Neural progenitor cell (in vitro differentiated cells): ENCODE measurements around the gene MYO6. TPM values are rescaled to one million over a fixed set of nuclear protein-coding genes. Genes with fewer than 3 reads are reported as not detected.

Experiments
- DNase-seq: peaks from one replicate; pipeline ENCODE4 v3.0.0-alpha.2; 2016; ENCODE audit warnings: low spot score
- H2AFZ ChIP-seq: fragments of 200-600 bp; sonication (generic); replicated peaks from 2 replicates; pipeline ENCODE4 v1.6.1; 2016; ENCODE audit warnings: antibody characterized with exemption
- H3F3A ChIP-seq: fragments of 200-600 bp; sonication (generic); 2 replicates; pipeline ENCODE4 v1.6.1; 2016; ENCODE audit warnings: antibody characterized with exemption, low read depth
- H3K27ac ChIP-seq: fragments of 200-600 bp; sonication (generic); 2 replicates; pipeline ENCODE4 v1.5.1; 2016; ENCODE audit warnings: mild to moderate bottlenecking
- H3K27me3 ChIP-seq: fragments of 200-600 bp; sonication (generic); 2 replicates; pipeline ENCODE4 v1.6.1; 2016; ENCODE audit warnings: mild to moderate bottlenecking, moderate library complexity
- H3K36me3 ChIP-seq: fragments of 200-600 bp; sonication (generic); 2 replicates; pipeline ENCODE4 v1.5.1; 2016
- H3K4me1 ChIP-seq: fragments of 200-600 bp; sonication (generic); 2 replicates; pipeline ENCODE4 v1.6.1; 2016; ENCODE audit warnings: mixed run types
- H3K4me2 ChIP-seq: fragments of 200-600 bp; sonication (generic); 2 replicates; pipeline ENCODE4 v1.6.1; 2016
- H3K4me3 ChIP-seq: fragments of 200-600 bp; sonication (generic); 2 replicates; pipeline ENCODE4 v1.5.1; 2016
- H3K79me2 ChIP-seq: fragments of 200-600 bp; sonication (generic); 2 replicates; pipeline ENCODE4 v1.6.1; 2016; ENCODE audit warnings: low read depth
- H3K9ac ChIP-seq: fragments of 200-600 bp; sonication (generic); 2 replicates; pipeline ENCODE4 v1.6.1; 2016
- H3K9me3 ChIP-seq: fragments of 200-600 bp; sonication (generic); 2 replicates; pipeline ENCODE4 v1.5.1; 2016; ENCODE audit warnings: low read depth
- H4K20me1 ChIP-seq: fragments of 200-600 bp; sonication (generic); 2 replicates; pipeline ENCODE4 v1.6.1; 2016; ENCODE audit warnings: low read depth
- H3K27ac Mint-ChIP-seq: 3 replicates; pipeline ENCODE4 v1.8.0; 2021; ENCODE audit warnings: mixed read lengths
- H3K27me3 Mint-ChIP-seq: 2 replicates; pipeline ENCODE4 v1.8.0; 2022; ENCODE audit warnings: low read depth, mild to moderate bottlenecking, inconsistent platforms, moderate library complexity, mixed read lengths; ENCODE audit not compliant: insufficient read depth
- H3K36me3 Mint-ChIP-seq: 3 replicates; pipeline ENCODE4 v1.8.0; 2021; ENCODE audit warnings: mixed read lengths
- H3K4me1 Mint-ChIP-seq: 3 replicates; pipeline ENCODE4 v1.8.0; 2021; ENCODE audit warnings: mixed read lengths
- H3K4me3 Mint-ChIP-seq: 3 replicates; pipeline ENCODE4 v1.8.0; 2021; ENCODE audit warnings: mild to moderate bottlenecking, moderate library complexity, mixed read lengths
- H3K9me3 Mint-ChIP-seq: 3 replicates; pipeline ENCODE4 v1.8.0; 2020; ENCODE audit warnings: mixed read lengths
- CTCF ChIP-seq: fragments of 200-600 bp; sonication (generic); IDR thresholded peaks from 2 replicates; pipeline ENCODE4 v1.5.1; 2017; ENCODE audit warnings: antibody characterized with exemption, mild to moderate bottlenecking
- EZH2 ChIP-seq: fragments of 200-600 bp; sonication (generic); IDR thresholded peaks from 2 replicates; pipeline ENCODE4 v1.6.1; 2017; ENCODE audit warnings: antibody characterized with exemption, mild to moderate bottlenecking, moderate library complexity
- EZH2phosphoT487 ChIP-seq: fragments of 200-600 bp; sonication (generic); IDR thresholded peaks from 2 replicates; pipeline ENCODE4 v1.6.1; 2017; ENCODE audit warnings: antibody characterized with exemption
- total RNA-seq: library from RNA; depleted of rRNA; stranded (reverse); fragments of >200 nt; gene quantifications from 2 replicates; pipeline ENCODE4 v1.2.3, GENCODE V29; 2015; ENCODE audit warnings: low replicate concordance

Gene MYO6
- total RNA-seq, 1 donor from 2014 or later: 23.0 TPM

GRCh38 chr6:75758061-75758460 lies 9.0 kb downstream of the MYO6 start:
- Histone ChIP-seq H3K27ac (no peak overlapping the region), H3K27me3 (no peaks in the 10 kb centered on the region), H4K20me1 (peaks cover 8% of the 10 kb centered on the region), H3K79me2 (peaks cover 44% of the 10 kb centered on the region), H3K4me3 (no peak overlapping the region), H3K4me1 (peaks cover 6% of the 10 kb centered on the region), H3K9me3 (no peaks in the 10 kb centered on the region), H3K9ac (no peak overlapping the region), H3K36me3 (no peaks in the 10 kb centered on the region), H2AFZ (no peak overlapping the region), H3F3A (peaks cover 10% of the 10 kb centered on the region), H3K4me2 (no peak overlapping the region)
- no peak for TF ChIP-seq EZH2
- TF ChIP-seq CTCF: no peak
- TF ChIP-seq EZH2phosphoT487: no peak
- no peaks in the 10 kb centered on the region for H3K27me3 Mint-ChIP-seq
- no peaks in the 10 kb centered on the region for H3K4me1 Mint-ChIP-seq
- H3K36me3 Mint-ChIP-seq: no peaks in the 10 kb centered on the region
- no peak overlapping the region for H3K27ac Mint-ChIP-seq
- H3K9me3 Mint-ChIP-seq: no peaks in the 10 kb centered on the region
- H3K4me3 Mint-ChIP-seq: no peak overlapping the region
- DNase-seq: no peak

DNA sequence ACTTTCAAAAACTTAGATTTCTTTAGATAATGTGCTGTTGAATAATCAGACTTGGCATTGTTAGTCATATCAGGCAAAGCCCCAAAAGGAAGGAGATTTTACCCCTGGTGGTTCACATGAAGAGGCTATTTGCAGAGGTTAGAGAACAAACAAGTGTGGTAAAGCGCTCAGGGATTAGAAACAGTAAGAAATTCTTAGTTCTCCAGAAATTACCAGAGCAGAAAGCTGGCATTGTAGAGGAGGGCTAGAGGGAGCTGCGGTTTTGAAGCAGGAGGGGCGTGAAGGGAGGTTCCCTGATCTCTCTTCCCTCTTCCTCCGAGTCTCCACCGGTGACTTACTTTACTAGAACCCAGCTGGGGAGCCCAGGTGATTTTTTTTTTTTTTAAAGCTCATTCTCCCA lies 10.2 kb downstream of the MYO6 start:
- peak; percentile 23 for DNase-seq
- no peak overlapping the region for H3K4me3 Mint-ChIP-seq
- H3K4me3 ChIP-seq: no peak overlapping the region
- H3K4me2 ChIP-seq: no peak overlapping the region
- H3K4me1 Mint-ChIP-seq: no peaks in the 10 kb centered on the region
- peaks cover 10% of the 10 kb centered on the region for H3F3A ChIP-seq
- no peaks in the 10 kb centered on the region for H3K36me3 ChIP-seq
- H3K9me3 Mint-ChIP-seq: no peaks in the 10 kb centered on the region
- H3K27me3 ChIP-seq: no peaks in the 10 kb centered on the region
- no peaks in the 10 kb centered on the region for H3K36me3 Mint-ChIP-seq
- H3K79me2 ChIP-seq: peaks cover 49% of the 10 kb centered on the region
- H3K27ac ChIP-seq: peak overlapping the region; percentile 59
- H3K9ac ChIP-seq: no peak overlapping the region
- H4K20me1 ChIP-seq: peaks cover 8% of the 10 kb centered on the region
- H2AFZ ChIP-seq: no peak overlapping the region
- no peak overlapping the region for H3K27ac Mint-ChIP-seq
- H3K27me3 Mint-ChIP-seq: no peaks in the 10 kb centered on the region
- TF ChIP-seq CTCF (no peak), EZH2 (no peak), EZH2phosphoT487 (no peak)
- H3K9me3 ChIP-seq: no peaks in the 10 kb centered on the region
- H3K4me1 ChIP-seq: peaks cover 6% of the 10 kb centered on the region

- Histone ChIP-seq H3K4me2 (no peak overlapping the region), H3K36me3 (no peaks in the 10 kb centered on the region), H3K27me3 (no peaks in the 10 kb centered on the region), H3K4me1 (peaks cover 6% of the 10 kb centered on the region), H3K4me3 (no peak overlapping the region), H3K79me2 (peaks cover 43% of the 10 kb centered on the region), H4K20me1 (peaks cover 8% of the 10 kb centered on the region), H3K27ac (no peak overlapping the region), H2AFZ (no peak overlapping the region), H3F3A (peaks cover 10% of the 10 kb centered on the region), H3K9ac (no peak overlapping the region), H3K9me3 (no peaks in the 10 kb centered on the region)
- no peaks in the 10 kb centered on the region for H3K27me3 Mint-ChIP-seq
- H3K27ac Mint-ChIP-seq: no peak overlapping the region
- H3K9me3 Mint-ChIP-seq: no peaks in the 10 kb centered on the region
- DNase-seq: no peak
- no peaks in the 10 kb centered on the region for H3K4me1 Mint-ChIP-seq
- H3K36me3 Mint-ChIP-seq: no peaks in the 10 kb centered on the region
- H3K4me3 Mint-ChIP-seq: no peak overlapping the region
- TF ChIP-seq CTCF (no peak), EZH2 (no peak)
Observed at GRCh38 chr6:75760320-75760719, 11.3 kb downstream of the MYO6 start.
